ENCODE results near the gene RPL27A.
A peak's percentile ranks its signal among the peaks of the same experiment; 100 is the strongest.

RPL27A gene

GRCh38 chr11:8676458-8676857, 6.1 kb upstream of the RPL27A start:
- DNase-seq, result no peak

- DNase-seq, result no peak
Measured at GRCh38 chr11:8679006-8679405, 3.6 kb upstream of the RPL27A start.

GRCh38 chr11:8681837-8682302, 722 bp upstream of the RPL27A start:
- no peak for DNase-seq

- DNase-seq, result no peak
Measured at GRCh38 chr11:8683115-8683807, 669 bp downstream of the RPL27A start.

GRCh38 chr11:8684600-8685290, 2.2 kb downstream of the RPL27A start:
- no peak for DNase-seq

GRCh38 chr11:8685306-8685705, 2.7 kb downstream of the RPL27A start:
- no peak for DNase-seq

- DNase-seq, result no peak
Measured at GRCh38 chr11:8685820-8686219, 3.2 kb downstream of the RPL27A start.

- DNase-seq, result no peak
Measured at GRCh38 chr11:8686325-8686724, 3.7 kb downstream of the RPL27A start.

- DNase-seq, result peak; percentile 87
Measured at GRCh38 chr11:8688414-8689362, 6.1 kb downstream of the RPL27A start.

- no peak for DNase-seq
Measured at GRCh38 chr11:8689726-8690255, 7.2 kb downstream of the RPL27A start.

GRCh38 chr11:8690374-8691342, 8.1 kb downstream of the RPL27A start:
- no peak for DNase-seq

GRCh38 chr11:8691601-8692000, 9.0 kb downstream of the RPL27A start:
- DNase-seq, result no peak

GRCh38 chr11:8692417-8692816, 9.8 kb downstream of the RPL27A start:
- no peak for DNase-seq

- no peak for DNase-seq
Measured at GRCh38 chr11:8693010-8693551, 10.5 kb downstream of the RPL27A start.

- DNase-seq, result no peak
Measured at GRCh38 chr11:8693555-8693954, 11.0 kb downstream of the RPL27A start.

- DNase-seq, result no peak
Measured at GRCh38 chr11:8694137-8694536, 11.5 kb downstream of the RPL27A start.

GRCh38 chr11:8697054-8697453, 14.5 kb downstream of the RPL27A start:
- DNase-seq, result no peak

GRCh38 chr11:8698379-8698851, 15.8 kb downstream of the RPL27A start:
- no peak for DNase-seq

GRCh38 chr11:8698917-8699441, 16.4 kb downstream of the RPL27A start:
- no peak for DNase-seq

- no peak for DNase-seq
Measured at GRCh38 chr11:8699903-8700302, 17.3 kb downstream of the RPL27A start.
